Activated CD4-positive, alpha-beta T cell treated with anti-CD3 and anti-CD28 coated beads, Interleukin-2, amount 50 U/mL, for 24 hours (primary cell): ENCODE measurements around the gene TENT5C.
"Not testable (repeated sequence)": the region's sequence is repeated elsewhere in the genome, so short reads cannot be mapped to it uniquely, and the experiment has no call there.

Source experiments
- DNase-seq, 2 donors: peaks; one replicate each; pipeline ENCODE4 v3.0.0-alpha.2; 2020; ENCODE audit warnings: low read depth in 1 of 2, low spot score in 1 of 2

TENT5C gene

DNA sequence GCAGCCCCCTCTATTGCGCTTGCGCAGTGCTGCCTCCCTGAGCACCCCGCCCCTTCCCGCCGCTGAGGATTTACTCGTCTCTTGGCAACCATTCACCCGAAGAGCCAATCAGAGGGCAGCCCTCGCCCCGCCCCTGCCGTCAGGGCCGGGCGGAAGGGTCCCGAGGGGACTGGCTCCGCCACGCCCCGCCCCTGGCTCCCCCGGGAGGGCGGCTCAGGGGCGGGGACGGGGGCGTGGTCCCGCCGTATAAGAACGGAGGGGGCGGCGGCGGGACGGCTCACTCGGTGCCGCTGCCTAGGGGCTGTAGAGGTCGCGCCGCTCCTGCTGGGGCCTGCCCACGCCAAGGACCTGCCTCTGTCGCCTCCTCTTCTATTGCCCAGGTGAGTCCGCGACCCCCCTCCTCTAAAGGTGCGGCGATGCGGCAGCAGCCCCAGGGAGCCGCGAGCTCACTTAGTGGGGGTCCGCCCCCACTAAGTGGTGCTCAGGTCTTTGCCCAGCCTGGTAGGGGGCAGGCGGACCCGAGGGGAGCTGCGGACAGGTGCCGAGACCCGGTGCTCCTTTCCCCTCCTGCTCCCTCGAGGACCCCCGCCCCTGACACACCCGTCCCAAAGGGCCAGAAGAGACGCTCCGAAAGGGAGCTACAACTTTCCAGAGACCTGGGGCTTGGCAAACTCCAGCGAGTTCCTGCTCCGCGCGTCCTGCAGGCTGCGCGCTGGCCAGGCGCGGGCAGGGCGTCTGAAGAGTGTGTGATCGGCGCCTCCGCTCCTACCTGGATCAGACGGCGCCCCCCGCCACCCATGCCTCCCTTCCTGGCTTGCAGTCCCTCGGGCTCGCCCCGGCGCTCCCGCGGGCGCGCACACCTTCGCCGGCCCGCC, at the start of gene TENT5C:
Gene TENT5C (plus strand): TSS at position 275 of the 875 bp plus-strand sequence. CDS start 16,821 bp downstream, outside the sequence.
- peak; percentile 93 to 97 for DNase-seq

DNA sequence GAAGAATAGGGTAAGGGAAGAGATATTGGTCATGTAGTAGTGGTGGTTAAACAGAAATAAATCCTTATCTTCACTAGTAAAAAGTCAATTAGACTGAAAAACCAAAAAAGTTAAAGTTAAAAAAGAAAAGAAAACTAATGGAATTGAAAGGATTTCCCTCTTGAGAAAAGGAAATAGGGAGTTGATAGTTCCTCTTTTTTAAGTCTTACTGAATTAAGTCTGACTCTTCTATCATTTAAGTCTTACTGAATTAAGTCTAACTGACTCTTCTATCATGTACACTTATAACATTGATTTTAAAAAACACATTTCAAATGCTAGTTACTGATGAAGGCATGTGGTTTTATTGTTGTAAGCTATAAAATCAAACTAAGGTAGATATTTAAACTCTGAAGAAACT, 49.5 kb upstream of the TENT5C start:
- no peak for DNase-seq

DNA sequence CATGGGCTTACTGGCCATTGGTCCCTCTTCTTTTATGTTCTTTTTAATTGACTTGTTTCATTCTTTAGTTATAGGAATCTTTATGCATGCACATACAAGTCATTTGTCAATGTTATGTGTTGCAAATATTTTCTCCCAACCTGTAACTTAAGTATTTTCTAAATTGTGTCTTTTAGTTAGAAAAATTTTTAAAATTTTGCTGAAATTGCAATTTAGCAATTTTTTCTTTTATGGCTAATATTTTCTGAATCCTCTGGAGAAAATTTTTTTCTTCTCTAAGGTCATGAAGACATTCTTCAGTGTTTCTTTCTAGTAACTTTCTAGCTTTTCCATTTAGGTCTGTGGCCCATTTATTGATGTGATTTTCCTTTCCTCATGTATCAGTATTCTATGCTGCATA, 48.9 kb upstream of the TENT5C start:
- no peak for DNase-seq

DNA sequence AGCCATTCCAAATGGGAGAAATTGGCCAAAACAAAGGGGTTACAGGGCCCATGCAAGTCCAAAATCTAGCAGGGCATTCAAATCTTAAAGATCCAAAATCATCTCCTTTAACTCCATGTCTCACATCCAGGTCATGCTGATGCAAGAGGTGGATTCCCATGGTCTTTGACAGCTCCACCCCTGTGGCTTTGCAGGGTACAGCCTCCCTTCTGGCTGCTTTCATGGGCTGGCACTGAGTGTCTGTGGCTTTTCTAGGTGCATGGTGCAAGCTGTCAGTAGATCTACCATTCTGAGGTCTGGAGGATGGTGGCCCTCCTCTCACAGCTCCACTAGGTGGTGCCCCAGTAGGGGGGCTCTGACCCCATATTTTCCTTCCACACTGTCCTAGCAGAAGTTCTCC, 47.4 kb upstream of the TENT5C start:
- DNase-seq = not testable (repeated sequence)

DNA sequence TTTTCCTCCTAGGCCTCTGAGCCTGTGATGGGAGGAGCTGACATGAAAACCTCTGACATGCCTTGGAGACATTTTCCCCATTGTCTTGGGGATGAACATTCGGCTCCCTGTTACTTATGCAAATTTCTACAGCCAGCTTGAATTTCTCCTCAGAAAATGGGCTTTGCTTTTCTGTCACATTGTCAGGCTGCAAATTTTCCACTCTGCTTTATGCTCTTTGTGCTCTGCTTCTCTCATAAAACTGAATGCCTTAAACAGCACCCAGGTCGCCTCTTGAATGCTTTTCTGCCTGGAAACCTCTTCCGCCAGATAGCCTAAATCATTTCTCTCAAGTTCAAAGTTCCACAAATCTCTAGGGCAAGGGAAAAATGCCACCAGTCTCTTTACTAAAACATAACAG, 46.7 kb upstream of the TENT5C start:
- DNase-seq = no peak

DNA sequence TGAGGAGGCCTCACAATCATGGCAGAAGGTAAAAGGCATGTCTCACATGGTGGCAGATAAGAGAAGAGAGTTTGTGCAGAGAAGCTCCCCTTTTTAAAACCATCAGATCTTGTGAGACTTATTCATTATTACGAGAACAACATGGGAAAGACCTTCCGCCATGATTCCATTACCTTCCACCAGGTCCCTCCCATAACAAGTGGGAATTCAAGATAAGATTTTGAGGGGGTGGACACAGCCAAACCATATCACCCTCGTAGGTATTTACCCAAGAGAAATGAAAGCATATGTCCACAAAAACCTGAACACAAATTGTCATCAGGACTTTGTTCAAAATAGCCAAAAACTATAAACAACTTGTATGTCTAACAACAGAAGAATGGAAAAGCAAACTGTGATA, 45.9 kb upstream of the TENT5C start:
- DNase-seq = no peak

DNA sequence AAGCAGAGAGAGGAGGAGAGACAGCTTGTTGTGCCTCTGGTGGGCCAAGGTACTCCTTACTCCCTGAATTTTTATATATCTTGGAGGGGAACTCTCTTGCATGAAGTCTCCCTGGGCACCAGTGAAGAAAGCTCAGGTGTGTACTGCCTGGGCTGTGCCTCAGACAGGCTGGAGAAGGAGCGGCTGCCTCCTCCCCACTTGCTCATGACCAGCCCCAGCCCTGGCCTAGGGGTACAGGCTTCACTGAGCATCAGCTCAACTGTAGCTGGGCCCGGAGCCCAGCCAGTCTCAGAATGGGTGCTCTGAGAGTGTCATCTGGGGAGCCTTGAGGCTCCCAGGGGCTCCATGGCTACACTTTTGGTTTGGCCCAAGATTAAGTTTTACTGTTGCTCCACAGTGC, 44.8 kb upstream of the TENT5C start:
- no peak for DNase-seq

DNA sequence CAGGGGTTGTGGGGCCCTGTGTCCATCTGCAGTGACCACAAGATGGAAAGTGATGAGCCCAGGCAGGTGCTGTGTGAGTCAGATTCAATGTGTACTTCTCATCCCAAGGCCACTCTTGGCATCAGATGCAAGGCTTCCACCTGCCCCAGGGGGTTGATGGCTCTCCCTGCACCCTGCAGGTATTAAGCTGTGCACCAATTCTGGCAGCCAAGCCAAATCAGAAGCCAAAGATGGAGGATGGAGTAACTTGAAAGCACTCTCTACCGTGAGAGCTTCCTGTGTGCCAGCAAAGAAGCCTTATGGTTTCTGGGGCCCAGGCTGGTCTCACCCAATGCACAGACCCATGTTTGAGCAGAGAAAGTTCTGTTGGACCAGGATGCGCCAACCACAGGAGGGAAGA, 44.3 kb upstream of the TENT5C start:
- DNase-seq = no peak

DNA sequence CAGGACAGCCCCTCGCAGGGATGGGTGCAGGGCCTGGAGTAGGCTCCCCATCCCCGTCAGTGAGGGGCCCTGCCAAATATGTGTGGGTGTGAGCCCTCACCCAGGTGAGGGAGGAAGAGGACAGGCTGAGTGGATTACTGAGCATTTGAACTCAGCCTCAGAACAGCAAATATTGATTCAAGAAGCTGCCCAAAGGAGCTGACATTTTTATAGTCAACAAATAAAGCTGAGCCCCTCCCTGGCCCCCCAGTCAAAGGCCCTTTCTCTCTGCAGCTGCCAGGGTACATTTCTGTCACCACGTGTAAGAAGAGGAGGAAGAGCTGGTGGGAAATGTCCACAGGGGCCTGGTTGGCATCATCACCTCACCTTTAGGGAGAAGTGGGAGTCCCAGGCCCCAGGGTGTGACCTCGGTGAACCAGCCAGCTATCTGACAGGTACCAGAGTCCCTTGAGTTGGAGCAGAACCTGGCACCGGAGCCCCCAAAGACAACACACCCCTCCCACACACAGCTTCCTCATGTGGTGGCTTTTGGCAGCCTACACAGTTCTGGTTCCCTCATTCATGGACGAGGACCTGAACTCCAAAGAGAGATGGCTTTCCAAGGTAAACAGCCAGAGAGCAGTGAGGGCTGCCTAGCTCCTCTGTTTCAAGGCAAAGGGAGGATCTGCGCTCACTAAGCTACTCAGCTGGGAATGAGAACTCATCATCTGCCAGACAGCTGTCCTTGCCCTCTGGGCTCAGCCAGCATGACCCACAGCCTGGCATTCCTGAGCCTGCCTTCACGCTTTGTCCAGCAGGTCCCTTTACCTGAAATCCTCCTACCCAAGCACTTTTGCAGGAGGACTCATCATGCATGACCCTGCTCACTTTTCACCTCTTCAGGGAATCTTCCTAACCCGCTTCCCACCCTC, 43.0 kb upstream of the TENT5C start:
- DNase-seq = no peak

DNA sequence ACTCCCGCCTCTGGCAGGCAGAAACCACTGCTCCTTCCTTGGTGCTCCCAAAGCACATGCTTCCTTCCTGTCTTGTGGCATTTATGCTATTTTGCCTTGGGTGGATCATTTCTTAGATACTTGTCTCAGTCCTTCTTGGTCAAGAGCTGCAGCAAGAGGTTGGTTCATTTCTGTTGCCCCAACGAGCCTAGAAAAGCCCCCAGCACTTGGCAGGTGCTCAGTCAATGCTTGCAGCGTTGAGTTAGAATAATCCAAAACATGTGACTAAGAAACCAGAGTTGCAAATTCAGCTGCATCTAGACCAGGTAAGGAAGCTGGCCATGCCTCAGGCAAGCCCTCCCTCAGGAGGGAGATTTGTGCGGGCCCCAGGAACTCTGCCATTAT, 42.4 kb upstream of the TENT5C start:
- no peak for DNase-seq

DNA sequence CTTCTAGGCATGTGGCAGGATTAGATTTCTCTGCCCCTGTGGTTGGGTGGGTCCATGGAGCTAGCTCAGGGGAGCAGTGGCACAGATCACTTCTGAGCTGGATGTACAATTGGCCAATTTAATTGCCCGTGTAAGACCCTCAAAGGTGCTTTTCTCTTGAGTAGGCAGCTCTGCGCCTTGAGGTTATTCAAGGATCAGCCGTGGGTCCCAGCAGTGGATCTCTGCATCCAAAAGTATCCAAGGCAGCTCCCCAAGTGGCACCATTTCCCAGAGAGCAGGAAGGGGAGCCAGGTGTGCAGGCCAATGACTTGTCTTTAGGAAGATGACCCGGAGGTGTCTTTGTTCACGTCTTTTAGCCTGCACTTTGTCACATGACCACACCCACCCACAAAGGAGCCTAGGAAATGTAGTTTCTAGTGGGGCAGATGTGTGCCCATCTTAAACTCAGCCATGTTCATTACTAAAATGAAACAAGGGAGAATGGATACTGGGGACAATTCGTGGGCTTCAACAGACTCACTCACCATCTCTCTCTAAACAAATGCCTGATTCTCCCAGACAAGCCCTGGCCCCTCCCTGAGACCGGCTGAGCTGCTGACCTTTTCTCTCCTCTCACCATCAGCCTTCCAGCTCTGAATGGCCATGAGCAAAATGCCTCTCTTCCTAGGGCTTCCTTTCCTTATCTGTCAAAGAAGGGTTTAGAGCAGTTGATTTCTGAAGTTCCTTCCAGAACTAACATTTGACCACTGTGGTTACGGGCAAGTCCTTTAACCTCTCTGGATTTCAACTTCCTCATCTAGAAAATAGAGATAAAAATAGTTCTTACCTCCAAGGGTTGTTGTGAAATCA, 41.4 kb upstream of the TENT5C start:
- DNase-seq = no peak

DNA sequence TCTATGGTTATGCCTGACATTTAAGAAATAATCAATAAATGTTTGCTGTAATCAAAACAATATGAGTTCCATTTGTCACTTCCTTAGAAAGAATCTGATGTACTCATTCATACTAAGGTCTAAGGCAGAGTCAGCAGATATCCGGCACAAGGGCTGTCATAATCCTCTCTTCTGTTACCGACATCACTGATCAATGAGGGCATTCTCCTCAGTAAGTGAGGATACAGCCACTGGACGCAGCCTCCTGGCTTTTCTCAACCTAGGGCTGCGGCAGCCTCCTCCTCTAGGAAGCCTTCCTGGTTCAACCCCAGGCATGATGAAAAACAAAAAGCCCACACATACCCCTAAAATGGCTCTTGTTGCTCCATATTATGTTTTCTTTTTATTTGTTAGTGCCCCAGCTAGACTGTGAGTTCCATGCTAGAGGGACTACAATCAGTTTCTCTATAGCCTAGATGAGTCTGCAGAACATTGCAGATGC, 40.7 kb upstream of the TENT5C start:
- no peak for DNase-seq

DNA sequence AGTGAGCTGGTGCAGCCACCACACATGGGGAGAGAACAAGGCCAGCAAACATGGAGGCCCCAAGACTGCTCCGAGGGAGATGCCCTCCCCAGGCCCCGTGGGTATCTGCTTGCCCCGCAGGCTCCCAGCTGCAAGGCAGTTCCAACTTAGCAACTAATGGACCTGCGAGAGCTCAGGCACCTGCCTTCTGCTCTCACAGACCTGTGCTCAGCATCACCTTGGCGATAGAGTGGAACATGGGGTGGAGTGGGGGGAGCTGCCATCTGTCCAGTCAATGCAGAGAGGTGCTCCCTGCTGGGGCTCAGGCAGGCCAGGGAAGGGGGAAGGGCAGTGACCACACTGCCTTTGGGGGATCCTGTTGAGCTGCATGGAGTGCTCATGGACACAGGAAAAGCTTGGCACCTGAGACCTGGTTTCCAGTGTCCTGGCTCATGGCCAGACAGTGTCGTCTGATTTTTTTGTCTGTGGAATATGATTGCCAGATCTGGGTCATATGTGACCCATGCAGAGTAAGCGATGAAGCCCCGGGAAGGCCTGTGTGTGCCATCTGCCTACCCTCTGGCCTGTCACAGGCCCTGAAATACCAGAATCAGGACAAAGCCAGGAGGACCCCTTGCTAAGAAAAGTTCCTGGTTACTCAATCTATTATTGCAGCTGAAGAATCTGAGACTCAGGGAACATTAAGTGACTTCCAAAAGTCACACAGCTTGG, 39.9 kb upstream of the TENT5C start:
- DNase-seq = no peak

DNA sequence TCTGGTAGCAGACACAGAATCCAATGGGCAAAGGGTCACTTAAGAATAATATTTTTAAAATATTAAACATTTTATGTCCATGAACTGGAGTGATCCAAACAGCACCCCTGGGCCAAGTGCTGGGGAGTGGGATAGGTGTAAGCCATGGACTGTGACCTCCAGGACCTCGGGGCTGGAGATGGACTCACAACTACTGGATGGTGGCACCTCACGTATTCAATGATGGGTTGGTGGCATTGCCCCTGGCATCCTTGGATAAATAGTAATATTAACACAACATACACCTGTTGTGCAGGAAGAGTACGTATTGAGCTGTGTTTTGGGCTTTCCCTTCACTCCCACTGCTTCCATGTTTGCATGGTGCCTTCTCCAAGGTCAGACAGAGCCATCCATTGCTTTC, 39.3 kb upstream of the TENT5C start:
- DNase-seq = no peak

DNA sequence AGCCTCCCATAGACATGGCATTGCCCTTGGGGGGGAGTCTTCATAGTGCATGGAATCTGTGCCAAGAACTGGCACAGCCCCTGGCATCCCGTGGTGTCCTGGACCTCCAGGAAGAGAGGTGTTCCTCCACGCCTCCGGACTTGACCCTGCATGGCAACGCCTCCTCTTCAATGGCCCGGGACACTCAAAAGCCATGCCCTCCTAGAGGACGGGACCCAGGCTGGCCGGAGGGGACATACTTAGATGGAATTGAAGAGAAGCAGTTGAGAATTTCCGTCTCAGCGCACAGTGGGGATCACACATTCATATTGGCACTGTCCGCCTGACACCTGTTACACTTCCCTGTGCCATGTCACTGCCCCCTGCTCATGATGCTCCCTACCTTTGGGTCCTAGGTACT, 38.4 kb upstream of the TENT5C start:
- no peak for DNase-seq

DNA sequence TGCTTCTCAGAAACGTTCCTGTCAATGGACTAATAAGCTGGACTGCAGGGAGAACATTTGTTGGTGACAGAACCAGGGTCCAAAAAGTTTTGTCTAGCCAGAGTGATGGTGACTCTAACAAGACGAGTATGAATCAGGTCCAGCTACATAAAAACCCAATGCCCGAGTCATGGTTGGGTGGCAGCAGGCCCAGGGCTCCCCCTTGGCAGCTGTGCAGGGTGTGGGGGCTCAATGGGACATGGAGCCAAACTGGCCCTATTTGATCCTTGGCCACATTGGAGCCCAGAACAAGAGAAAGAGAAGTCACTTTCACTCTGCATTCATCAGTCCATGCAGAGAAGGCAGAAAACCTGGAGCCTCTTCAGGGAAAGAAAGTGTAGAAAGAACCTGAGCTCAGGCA, 37.9 kb upstream of the TENT5C start:
- DNase-seq = no peak

DNA sequence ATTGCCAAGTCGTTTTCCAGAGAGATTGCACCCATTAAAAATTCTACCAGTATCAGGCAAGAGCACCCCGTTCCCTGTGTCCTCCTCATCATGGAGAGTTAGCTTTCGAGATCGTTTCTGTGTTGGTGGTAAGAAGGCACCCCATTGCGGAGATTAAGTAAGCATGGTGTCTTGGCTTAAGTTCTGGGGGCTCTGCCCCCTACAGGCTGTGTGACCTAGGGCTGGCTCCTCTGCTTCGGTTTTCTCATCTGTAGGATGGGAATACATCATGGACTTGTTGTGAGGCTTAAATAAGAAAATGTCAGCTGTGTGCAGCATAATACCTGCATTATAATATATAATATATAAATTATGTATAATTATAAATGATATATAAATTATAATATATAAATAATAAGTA, 36.8 kb upstream of the TENT5C start:
- DNase-seq = no peak

DNA sequence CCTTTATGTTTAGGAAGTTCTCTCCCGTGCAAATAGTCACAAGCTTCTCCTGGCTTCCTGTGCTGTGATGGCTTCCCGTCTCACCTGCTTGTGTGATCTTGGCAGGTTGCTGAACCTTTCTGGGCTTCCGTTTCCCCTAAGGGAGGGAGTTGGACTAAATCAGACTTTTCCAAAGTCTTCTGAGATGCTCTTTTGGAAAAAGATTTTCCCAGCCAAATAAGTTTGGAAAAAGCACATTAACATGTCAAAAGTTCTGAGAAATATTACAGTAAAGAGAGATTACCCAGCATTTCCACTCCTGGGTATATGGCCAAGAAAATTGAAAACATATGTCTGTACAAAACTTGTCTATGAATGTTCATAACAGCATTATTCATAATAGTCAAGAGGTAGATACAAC, 36.0 kb upstream of the TENT5C start:
- no peak for DNase-seq

DNA sequence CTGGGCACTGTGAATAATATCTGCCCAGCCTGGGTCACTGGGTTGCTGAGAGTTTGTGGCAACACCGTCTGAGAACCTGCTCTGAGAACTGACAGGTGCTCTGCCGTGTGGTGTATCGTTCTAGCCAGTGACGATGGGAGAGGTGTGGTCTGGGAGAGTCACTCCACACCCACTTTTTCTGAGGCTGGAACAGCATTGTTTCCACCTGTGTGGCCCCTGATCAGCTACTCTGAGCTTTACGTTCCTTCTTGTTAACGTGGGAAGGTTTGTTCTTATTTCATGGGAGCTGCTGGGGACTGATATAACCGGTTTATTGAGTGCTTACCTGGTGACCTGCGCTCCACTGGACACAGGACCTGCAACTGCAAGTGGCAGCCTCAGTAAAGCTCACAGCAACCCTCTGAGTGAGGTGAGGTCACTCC, 34.8 kb upstream of the TENT5C start:
- DNase-seq = no peak

DNA sequence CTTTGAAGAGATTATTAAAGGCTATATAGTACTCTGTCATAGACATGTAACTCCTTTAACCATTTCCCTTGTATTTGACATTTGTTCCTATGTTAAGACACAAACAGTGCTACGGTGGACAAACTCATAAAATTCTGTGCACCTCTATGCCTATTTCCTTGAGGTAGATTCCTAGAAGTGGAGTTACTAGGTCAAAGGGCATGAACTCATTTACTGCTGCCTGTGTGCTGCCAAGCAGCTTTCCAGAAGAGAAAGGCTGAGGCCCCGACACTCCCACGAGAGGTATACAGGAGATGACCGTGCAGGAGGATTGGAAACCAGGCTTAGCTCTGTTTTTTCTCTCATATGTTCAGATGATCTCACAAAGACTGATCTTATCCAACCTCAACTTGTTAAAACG, 34.4 kb upstream of the TENT5C start:
- DNase-seq = no peak
